Measurements from ENCODE around the gene HSP90B1. TPM values are rescaled to one million over a fixed set of nuclear protein-coding genes. Genes with fewer than 3 reads are reported as not detected.

The HSP90B1 gene
- total and polyA plus RNA-seq, 7 experiments from 2014 or later = 184 to 461 (median 278) TPM

- ChIA-PET POLR2A (interaction anchor here (0.7 to 10.3 kb wide), 6 partner anchors 10 to 1824 kb away, joined by 3 to 165 read pairs (median 5); partner anchors contain the start of genes HSP90B1 and TDG), CTCF (no interaction called here)
- H3K4me3 ChIP-seq (ENCODE audit: low read length) = no peak overlapping the region
- Mint-ChIP-seq H3K27ac (peak overlapping the region in 4 of 9 donors; percentile 18 to 65 (median 56)), H3K36me3 (peaks cover 0 to 59% (median 20%) of the 10 kb centered on the region in 5 donors), H3K4me3 (no peak overlapping the region), H3K4me1 (peaks cover 5 to 49% (median 12%) of the 10 kb centered on the region in 7 donors), H3K9me3 (no peaks in the 10 kb centered on the region), H3K27me3 (no peaks in the 10 kb centered on the region)
- DNase-seq (no peak), ATAC-seq (peak; percentile 27)
- peaks cover 19 to 92% (median 38%) of the 10 kb centered on the region in 3 experiments for H3K36me3 ChIP-seq (ENCODE audit: control insufficient read depth in 2 of 3, insufficient read depth in 3 of 3, low read length in 3 of 3)
- intact Hi-C loops (cut with micrococcal nuclease) = no loop called here
- H3K4me1 ChIP-seq (ENCODE audit: control insufficient read depth in 2 of 2, insufficient read depth in 2 of 2, low read length in 2 of 2) = no peaks in the 10 kb centered on the region
- H3K9me3 ChIP-seq (ENCODE audit: control insufficient read depth in 2 of 3, low read length in 3 of 3) = no peaks in the 10 kb centered on the region
- no peaks in the 10 kb centered on the region for H3K27me3 ChIP-seq (ENCODE audit: control insufficient read depth in 2 of 2, insufficient read depth in 2 of 2, low read length in 2 of 2)
- peak overlapping the region; percentile 25 for H3K27ac ChIP-seq (ENCODE audit: low read depth, low read length)
Measured at GRCh38 chr12:103948746-103949406, 18.7 kb downstream of the HSP90B1 start.

- no peak overlapping the region for H3K4me3 ChIP-seq (ENCODE audit: low read length)
- H3K4me1 ChIP-seq (ENCODE audit: control insufficient read depth in 2 of 2, insufficient read depth in 2 of 2, low read length in 2 of 2) = peaks cover 13 to 16% of the 10 kb centered on the region in 2 donors
- H3K36me3 ChIP-seq (ENCODE audit: control insufficient read depth in 2 of 3, insufficient read depth in 3 of 3, low read length in 3 of 3) = peaks cover 0 to 56% (median 7%) of the 10 kb centered on the region in 3 experiments
- H3K27ac Mint-ChIP-seq = peak overlapping the region in 6 of 9 donors; percentile 6 to 88 (median 72)
- no peaks in the 10 kb centered on the region for H3K27me3 ChIP-seq (ENCODE audit: control insufficient read depth in 2 of 2, insufficient read depth in 2 of 2, low read length in 2 of 2)
- peaks cover 4 to 33% (median 11%) of the 10 kb centered on the region in 5 donors for H3K36me3 Mint-ChIP-seq
- DNase-seq = no peak
- H3K9me3 Mint-ChIP-seq = peaks cover 0 to 1% (median 0%) of the 10 kb centered on the region in 11 donors
- intact Hi-C loops (cut with micrococcal nuclease) = no loop called here
- H3K4me3 Mint-ChIP-seq = peak overlapping the region in 1 of 10 donors; percentile 15
- ChIA-PET POLR2A (interaction anchor here (1.5 to 10.3 kb wide), 4 partner anchors 10 to 22 kb away, joined by 4 to 165 read pairs (median 22); partner anchors contain the start of genes HSP90B1 and TDG), CTCF (interaction anchor here (0.6 kb wide), 1 partner anchor 14 kb away, joined by 3 read pairs; no protein-coding TSS in a partner anchor)
- no peaks in the 10 kb centered on the region for H3K27me3 Mint-ChIP-seq
- no peak overlapping the region for H3K27ac ChIP-seq (ENCODE audit: low read depth, low read length)
- no peaks in the 10 kb centered on the region for H3K9me3 ChIP-seq (ENCODE audit: control insufficient read depth in 2 of 3, low read length in 3 of 3)
- no peak for ATAC-seq
- peaks cover 23 to 57% (median 41%) of the 10 kb centered on the region in 7 donors for H3K4me1 Mint-ChIP-seq
Measured at GRCh38 chr12:103952497-103952896, 22.3 kb downstream of the HSP90B1 start.

GRCh38 chr12:103955811-103956508, 25.8 kb downstream of the HSP90B1 start:
- Histone ChIP-seq H3K27me3 (ENCODE audit: control insufficient read depth in 2 of 2, insufficient read depth in 2 of 2, low read length in 2 of 2) (no peaks in the 10 kb centered on the region), H3K9me3 (ENCODE audit: control insufficient read depth in 2 of 3, low read length in 3 of 3) (no peaks in the 10 kb centered on the region), H3K36me3 (ENCODE audit: control insufficient read depth in 2 of 3, insufficient read depth in 3 of 3, low read length in 3 of 3) (peaks cover 0 to 23% (median 0%) of the 10 kb centered on the region in 3 experiments), H3K27ac (ENCODE audit: low read depth, low read length) (peak overlapping the region; percentile 73), H3K4me3 (ENCODE audit: low read length) (peak overlapping the region; percentile 91), H3K4me1 (ENCODE audit: control insufficient read depth in 2 of 2, insufficient read depth in 2 of 2, low read length in 2 of 2) (peaks cover 13 to 17% of the 10 kb centered on the region in 2 donors)
- no peak for DNase-seq
- peak overlapping the region; percentile 95 to 100 (median 99) for H3K4me3 Mint-ChIP-seq
- POLR2A ChIA-PET = interaction anchor here (0.6 to 10.3 kb wide), 12 partner anchors 9 to 1374 kb away, joined by 3 to 165 read pairs (median 7); partner anchors contain the start of genes HSP90B1 and TDG
- H3K27me3 Mint-ChIP-seq = no peaks in the 10 kb centered on the region
- peak overlapping the region; percentile 93 to 99 (median 98) for H3K27ac Mint-ChIP-seq
- H3K36me3 Mint-ChIP-seq = peaks cover 0 to 21% (median 7%) of the 10 kb centered on the region in 5 donors
- peaks cover 0 to 1% (median 0%) of the 10 kb centered on the region in 11 donors for H3K9me3 Mint-ChIP-seq
- intact Hi-C loops (cut with micrococcal nuclease) = loop anchor here (2.0 kb wide), 6 partner anchors 15 to 1281 kb away; partner anchors contain the start of genes APPL2 (in 1 of the 2), HCFC2 (in 1 of the 2) and WASHC4 (in 1 of the 2)
- ATAC-seq = no peak
- peaks cover 25 to 58% (median 44%) of the 10 kb centered on the region in 7 donors for H3K4me1 Mint-ChIP-seq
- CTCF ChIA-PET = interaction anchor here (1.0 to 2.3 kb wide), 3 partner anchors 9 to 76 kb away, joined by 3 to 11 read pairs (median 3); partner anchors contain the start of gene TDG

GRCh38 chr12:103956509-103957027, 26.4 kb downstream of the HSP90B1 start:
- intact Hi-C loops (cut with micrococcal nuclease) = loop anchor here (1.0 to 2.0 kb wide), 13 partner anchors 9 to 1280 kb away; partner anchors contain the start of genes NT5DC3 (in 2 of the 2), TDG (in 2 of the 2), APPL2 (in 1 of the 2) and HCFC2 (in 1 of the 2)
- no peaks in the 10 kb centered on the region for H3K9me3 ChIP-seq (ENCODE audit: control insufficient read depth in 2 of 3, low read length in 3 of 3)
- H3K4me3 Mint-ChIP-seq = peak overlapping the region; percentile 95 to 100 (median 99)
- H3K4me3 ChIP-seq (ENCODE audit: low read length) = peak overlapping the region; percentile 91
- DNase-seq (peak in 3 of 9 donors; percentile 4 to 7 (median 5)), ATAC-seq (no peak)
- H3K36me3 Mint-ChIP-seq = peaks cover 0 to 21% (median 7%) of the 10 kb centered on the region in 5 donors
- ChIA-PET CTCF (interaction anchor here (1.0 to 2.3 kb wide), 4 partner anchors 9 to 76 kb away, joined by 3 to 11 read pairs (median 4); partner anchors contain the start of gene TDG), POLR2A (interaction anchor here (0.6 to 10.3 kb wide), 13 partner anchors 9 to 181 kb away, joined by 3 to 165 read pairs (median 6); partner anchors contain the start of genes HSP90B1, NFYB and TDG)
- H3K27ac Mint-ChIP-seq = peak overlapping the region; percentile 93 to 99 (median 98)
- H3K27ac ChIP-seq (ENCODE audit: low read depth, low read length) = peak overlapping the region; percentile 73
- H3K4me1 Mint-ChIP-seq = peaks cover 25 to 58% (median 43%) of the 10 kb centered on the region in 7 donors
- peaks cover 0 to 22% (median 0%) of the 10 kb centered on the region in 3 experiments for H3K36me3 ChIP-seq (ENCODE audit: control insufficient read depth in 2 of 3, insufficient read depth in 3 of 3, low read length in 3 of 3)
- peaks cover 0 to 1% (median 0%) of the 10 kb centered on the region in 11 donors for H3K9me3 Mint-ChIP-seq
- no peaks in the 10 kb centered on the region for H3K27me3 Mint-ChIP-seq
- H3K4me1 ChIP-seq (ENCODE audit: control insufficient read depth in 2 of 2, insufficient read depth in 2 of 2, low read length in 2 of 2) = peaks cover 13 to 17% of the 10 kb centered on the region in 2 donors
- no peaks in the 10 kb centered on the region for H3K27me3 ChIP-seq (ENCODE audit: control insufficient read depth in 2 of 2, insufficient read depth in 2 of 2, low read length in 2 of 2)

- peaks cover 0 to 16% (median 4%) of the 10 kb centered on the region in 5 donors for H3K36me3 Mint-ChIP-seq
- intact Hi-C loops (cut with micrococcal nuclease) = loop anchor here (1.0 to 2.0 kb wide), 13 partner anchors 7 to 1279 kb away; partner anchors contain the start of genes NT5DC3 (in 2 of the 2), TDG (in 2 of the 2), APPL2 (in 1 of the 2) and HCFC2 (in 1 of the 2)
- H3K27ac Mint-ChIP-seq = peak overlapping the region; percentile 93 to 99 (median 98)
- peak overlapping the region; percentile 95 to 100 (median 99) for H3K4me3 Mint-ChIP-seq
- ChIA-PET CTCF (no interaction called here), POLR2A (interaction anchor here (1.0 to 10.3 kb wide), 4 partner anchors 7 to 56 kb away, joined by 4 to 165 read pairs (median 32); partner anchors contain the start of genes HSP90B1 and TDG)
- ATAC-seq (no peak), DNase-seq (no peak)
- H3K4me1 Mint-ChIP-seq = peaks cover 21 to 53% (median 38%) of the 10 kb centered on the region in 7 donors
- Histone ChIP-seq H3K4me1 (ENCODE audit: control insufficient read depth in 2 of 2, insufficient read depth in 2 of 2, low read length in 2 of 2) (peaks cover 13 to 17% of the 10 kb centered on the region in 2 donors), H3K27ac (ENCODE audit: low read depth, low read length) (peak overlapping the region; percentile 73), H3K27me3 (ENCODE audit: control insufficient read depth in 2 of 2, insufficient read depth in 2 of 2, low read length in 2 of 2) (no peaks in the 10 kb centered on the region), H3K4me3 (ENCODE audit: low read length) (no peak overlapping the region), H3K36me3 (ENCODE audit: control insufficient read depth in 2 of 3, insufficient read depth in 3 of 3, low read length in 3 of 3) (peaks cover 0 to 9% (median 0%) of the 10 kb centered on the region in 3 experiments), H3K9me3 (ENCODE audit: control insufficient read depth in 2 of 3, low read length in 3 of 3) (no peaks in the 10 kb centered on the region)
- peaks cover 0 to 1% (median 0%) of the 10 kb centered on the region in 11 donors for H3K9me3 Mint-ChIP-seq
- H3K27me3 Mint-ChIP-seq = no peaks in the 10 kb centered on the region
Measured at GRCh38 chr12:103957865-103958388, 27.7 kb downstream of the HSP90B1 start.

Data from naive thymus-derived CD4-positive, alpha-beta T cell (primary cell).